GOT3 (cell line): ENCODE results near the gene SDHAF4.
"Not testable (repeated sequence)": the region's sequence is repeated elsewhere in the genome, so short reads cannot be mapped to it uniquely, and the experiment has no call there.

Source experiments
- DNase-seq: peaks from one replicate; lab custom pipeline; 2025; ENCODE audit warnings: mixed read lengths; lab: John Stamatoyannopoulos, UW

Gene SDHAF4

DNA sequence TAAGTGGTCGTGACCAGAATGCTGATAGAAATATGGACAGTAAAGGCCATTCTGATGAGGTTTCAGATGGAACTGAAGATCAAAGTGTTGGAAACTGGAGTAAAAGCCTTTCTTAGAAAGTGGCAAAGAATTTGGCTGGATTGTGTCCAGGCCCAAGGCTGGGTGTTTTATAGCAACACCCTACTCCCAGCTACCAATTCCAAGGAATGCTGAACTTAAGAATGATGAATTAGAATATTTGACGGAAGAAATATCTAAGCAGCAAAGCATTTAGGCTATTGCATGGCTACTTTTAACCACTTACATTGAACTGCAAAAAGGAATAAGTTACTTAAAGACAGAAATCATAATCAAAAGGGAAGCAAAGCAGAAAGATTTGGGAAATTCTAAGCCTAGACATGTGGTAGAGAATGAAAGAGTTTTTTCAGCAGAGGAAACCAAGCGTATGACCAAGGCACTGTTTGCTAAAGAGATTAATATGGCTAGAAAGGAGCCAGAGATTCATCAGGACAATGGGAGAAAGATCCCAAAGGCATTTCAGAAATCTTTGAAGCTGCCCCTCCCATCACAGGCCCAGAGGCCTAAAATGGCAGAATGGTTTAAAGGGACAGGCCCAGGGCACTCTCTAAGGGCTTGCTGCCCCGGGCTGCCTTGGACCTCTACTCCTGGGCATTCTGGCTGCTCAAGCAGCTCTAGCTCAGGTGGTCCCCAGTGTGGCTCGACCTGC lies 25.8 kb downstream of the SDHAF4 start:
- no peak for DNase-seq

GRCh38 chr6:70593118-70593486 lies 26.4 kb downstream of the SDHAF4 start:
- DNase-seq, result no peak

- DNase-seq, result no peak
Observed at GRCh38 chr6:70599187-70599586, 32.5 kb downstream of the SDHAF4 start.

DNA sequence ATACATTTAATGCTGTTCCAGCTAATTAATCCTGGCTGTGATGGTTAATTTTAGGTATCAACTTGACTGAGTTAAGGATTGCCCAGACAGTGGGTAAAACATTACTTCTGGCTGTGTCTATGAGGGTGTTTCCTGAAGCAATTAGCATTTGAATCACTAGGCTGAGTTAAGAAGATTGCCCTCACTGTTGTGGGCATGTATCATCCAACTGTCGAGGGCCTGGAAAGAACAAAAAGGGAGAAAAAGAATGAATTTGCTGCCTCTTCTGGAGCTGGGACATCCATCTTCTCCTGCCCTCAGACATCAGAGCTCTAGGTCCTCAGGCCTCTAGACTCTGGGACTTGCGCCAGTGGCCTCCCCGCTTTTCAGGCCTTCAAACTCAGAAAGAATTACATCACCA lies 34.3 kb downstream of the SDHAF4 start:
- no peak for DNase-seq

GRCh38 chr6:70604254-70604653 lies 37.5 kb downstream of the SDHAF4 start:
- no peak for DNase-seq

DNA sequence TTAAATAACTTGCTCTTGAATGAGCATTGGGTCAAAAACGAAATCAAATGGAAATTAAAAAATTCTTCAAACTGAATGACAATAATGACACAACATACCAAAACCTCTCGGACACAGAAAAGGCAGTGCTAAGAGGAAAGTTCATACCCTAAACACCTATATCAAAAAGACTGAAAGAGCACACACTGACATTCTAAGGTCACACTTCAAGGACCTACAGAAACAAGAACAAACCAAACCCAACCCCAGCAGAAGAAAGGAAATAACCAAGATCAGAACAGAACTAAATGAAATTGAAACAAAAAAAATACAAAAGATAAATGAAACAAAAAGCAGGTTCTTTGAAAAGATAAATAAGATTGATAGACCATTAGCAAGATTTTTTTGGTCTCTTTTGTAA lies 40.6 kb downstream of the SDHAF4 start:
- not testable (repeated sequence) for DNase-seq

- not testable (repeated sequence) for DNase-seq
Observed at GRCh38 chr6:70609181-70609580, 42.5 kb downstream of the SDHAF4 start.

GRCh38 chr6:70616728-70617260 lies 50.1 kb downstream of the SDHAF4 start:
- DNase-seq, result no peak

- DNase-seq, result no peak
Observed at GRCh38 chr6:70620746-70621145, 54.0 kb downstream of the SDHAF4 start.

DNA sequence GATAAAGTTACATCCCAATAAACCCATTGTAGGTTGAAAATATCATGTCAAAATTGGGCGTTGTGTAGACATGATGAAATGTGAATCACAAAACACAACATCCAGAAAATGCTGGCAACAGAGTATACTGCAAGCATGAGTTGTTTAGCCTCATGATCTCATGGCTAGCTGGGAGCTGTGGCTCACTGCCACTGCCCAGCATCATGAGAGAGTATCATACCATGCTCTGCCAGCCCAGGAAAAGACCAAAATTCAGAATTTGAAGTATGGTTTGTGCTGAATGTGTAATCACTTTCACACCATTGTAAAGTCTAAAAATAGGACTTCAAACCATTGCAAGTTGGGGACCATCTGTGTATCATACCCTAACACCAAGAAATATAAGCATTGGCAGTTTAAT lies 55.7 kb downstream of the SDHAF4 start:
- DNase-seq, result no peak

- DNase-seq, result no peak
Observed at GRCh38 chr6:70625436-70625835, 58.7 kb downstream of the SDHAF4 start.

DNA sequence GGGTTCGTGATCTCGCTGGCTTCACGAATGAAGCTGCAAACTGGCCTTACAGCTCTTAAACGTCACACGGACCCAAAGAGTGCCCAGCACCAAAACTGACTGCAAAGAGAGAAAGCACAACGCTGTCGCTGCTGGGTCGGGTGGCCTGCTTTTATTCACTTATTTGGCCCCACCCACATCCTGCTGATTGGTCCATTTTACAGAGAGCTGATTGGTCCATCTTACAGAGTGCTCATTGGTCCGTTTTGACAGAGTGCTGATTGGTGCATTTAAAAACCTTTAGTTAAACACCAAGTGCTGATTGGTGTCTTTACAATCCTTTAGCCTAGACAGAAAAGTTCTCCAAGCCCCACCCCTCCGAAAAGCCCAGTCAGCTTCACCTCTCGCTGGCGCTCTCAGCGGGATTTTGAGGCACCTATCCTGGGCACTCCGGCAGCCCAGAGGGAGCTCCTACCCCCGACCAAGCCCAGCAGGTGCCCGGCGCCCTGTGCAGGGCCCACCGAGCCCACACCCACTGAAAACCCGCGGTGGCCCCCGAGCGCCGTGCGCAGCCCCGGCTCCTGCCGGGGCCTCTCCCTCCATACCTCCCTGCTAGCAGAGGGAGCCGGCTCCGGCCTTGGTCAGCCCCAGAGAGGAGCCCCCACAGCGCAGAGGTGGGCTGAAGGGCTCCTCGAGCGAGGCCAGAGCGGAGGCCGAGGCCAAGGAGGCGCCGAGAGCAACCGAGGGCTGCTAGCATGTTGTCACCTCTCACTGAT lies 60.9 kb downstream of the SDHAF4 start:
- no peak for DNase-seq

GRCh38 chr6:70629929-70630328 lies 63.2 kb downstream of the SDHAF4 start:
- no peak for DNase-seq

DNA sequence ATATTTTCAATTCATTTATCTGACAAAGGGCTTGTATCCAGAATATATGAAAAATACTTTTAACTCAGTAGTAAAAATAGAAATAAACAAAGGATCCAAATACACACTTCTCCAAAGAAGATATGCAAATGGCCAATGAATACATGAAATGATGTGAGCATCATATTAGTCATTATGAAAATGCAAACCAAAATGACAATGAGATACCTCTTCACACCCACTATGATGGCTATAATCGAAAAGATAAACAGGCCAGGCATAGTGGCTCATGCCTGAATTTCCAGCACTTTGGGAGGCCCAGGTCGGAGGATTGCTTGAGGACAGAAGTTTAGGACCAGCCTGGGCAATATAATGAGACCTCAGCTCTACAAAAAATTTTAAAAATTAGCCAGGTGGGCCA lies 67.1 kb downstream of the SDHAF4 start:
- DNase-seq, result no peak

DNA sequence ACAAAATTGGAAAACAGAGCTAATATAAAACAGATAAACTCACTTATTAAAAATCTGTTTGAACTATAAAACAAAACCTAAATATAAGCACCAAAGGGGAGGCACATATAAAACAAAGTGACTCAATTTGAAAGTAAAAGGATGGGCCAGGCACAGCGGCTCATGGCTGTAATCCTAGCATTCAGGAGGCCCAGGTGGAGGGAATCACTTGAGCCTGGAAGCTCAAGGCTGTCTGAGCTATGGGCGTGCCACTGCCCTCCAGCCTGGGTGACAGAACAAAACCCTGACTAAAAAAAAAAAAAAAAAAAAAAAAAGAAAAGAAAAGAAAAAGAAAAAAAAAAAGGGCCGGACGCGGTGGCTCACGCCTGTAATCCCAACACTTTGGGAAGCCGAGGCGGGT lies 69.9 kb downstream of the SDHAF4 start:
- DNase-seq, result no peak

DNA sequence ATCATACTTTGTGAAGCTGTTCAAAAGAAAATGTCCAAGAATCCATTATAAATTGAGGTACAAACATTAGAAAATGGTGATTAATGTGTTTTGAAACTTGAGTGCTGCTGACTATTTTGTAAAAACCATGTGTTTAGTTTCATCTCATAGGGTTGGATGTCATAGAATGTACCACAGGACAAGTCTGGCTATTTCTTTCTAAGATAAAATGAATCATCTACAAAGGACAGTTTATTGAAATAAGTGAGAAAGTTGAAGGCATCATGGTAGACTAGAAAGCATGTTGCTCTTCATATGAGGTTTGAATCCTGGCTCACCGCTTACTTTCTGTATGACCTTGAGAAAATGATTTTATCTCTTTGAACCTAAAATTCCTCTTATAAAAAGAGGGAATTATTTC lies 71.7 kb downstream of the SDHAF4 start:
- no peak for DNase-seq
